ENCODE results near the gene BMP8A.
"Not testable (repeated sequence)": the region's sequence is repeated elsewhere in the genome, so short reads cannot be mapped to it uniquely, and the experiment has no call there.

The BMP8A gene, protein sequence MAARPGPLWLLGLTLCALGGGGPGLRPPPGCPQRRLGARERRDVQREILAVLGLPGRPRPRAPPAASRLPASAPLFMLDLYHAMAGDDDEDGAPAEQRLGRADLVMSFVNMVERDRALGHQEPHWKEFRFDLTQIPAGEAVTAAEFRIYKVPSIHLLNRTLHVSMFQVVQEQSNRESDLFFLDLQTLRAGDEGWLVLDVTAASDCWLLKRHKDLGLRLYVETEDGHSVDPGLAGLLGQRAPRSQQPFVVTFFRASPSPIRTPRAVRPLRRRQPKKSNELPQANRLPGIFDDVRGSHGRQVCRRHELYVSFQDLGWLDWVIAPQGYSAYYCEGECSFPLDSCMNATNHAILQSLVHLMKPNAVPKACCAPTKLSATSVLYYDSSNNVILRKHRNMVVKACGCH

DNA sequence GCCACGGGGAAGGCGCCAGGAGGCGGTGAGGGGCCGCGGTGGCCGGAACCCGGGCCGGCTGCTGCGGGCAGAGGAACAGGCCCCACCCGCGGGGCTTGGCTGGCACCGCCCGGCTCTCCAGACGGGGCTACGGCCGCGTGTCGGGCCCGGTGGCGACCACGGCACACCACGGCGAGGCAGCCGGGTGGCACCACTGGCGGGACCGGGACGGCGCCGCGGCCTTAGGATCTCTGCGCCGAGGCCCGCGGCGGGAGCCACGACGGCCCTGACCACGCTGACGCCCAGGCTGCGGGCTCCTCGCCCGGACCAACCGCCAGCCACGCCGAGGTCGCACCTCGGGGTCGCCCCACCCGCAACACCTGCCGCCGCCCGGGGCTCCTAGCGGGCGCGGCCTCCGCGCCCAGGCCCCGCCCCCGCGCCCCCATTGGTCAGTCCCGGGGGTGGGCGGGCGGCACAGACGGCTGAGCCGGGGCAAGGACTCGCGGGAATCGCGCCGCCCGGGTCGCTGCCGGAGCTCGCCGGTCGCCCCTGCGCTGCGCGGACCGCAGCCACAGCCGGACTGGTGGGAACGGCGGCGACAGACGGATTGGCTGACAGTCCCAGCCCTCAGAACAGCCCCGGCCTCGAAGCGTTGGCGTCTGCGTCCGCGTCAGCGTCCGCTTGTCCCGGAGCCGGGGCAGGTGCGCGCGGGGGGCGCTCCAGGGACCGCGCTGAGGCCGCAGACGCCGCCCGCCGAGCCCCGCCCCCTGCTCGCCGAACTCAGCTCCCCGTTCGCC is at the start of gene BMP8A:
BMP8A (plus strand) TSS at position 491 of the 776 bp plus-strand sequence. CDS start 356 bp downstream, outside the sequence.
- H3K27ac ChIP-seq = no peak within 1 kb of the TSS
- peaks cover 0 to 18% (median 13%) of the 10 kb centered on the region in 4 donors for H3K4me1 ChIP-seq
- TF ChIP-seq, protein P1, sequence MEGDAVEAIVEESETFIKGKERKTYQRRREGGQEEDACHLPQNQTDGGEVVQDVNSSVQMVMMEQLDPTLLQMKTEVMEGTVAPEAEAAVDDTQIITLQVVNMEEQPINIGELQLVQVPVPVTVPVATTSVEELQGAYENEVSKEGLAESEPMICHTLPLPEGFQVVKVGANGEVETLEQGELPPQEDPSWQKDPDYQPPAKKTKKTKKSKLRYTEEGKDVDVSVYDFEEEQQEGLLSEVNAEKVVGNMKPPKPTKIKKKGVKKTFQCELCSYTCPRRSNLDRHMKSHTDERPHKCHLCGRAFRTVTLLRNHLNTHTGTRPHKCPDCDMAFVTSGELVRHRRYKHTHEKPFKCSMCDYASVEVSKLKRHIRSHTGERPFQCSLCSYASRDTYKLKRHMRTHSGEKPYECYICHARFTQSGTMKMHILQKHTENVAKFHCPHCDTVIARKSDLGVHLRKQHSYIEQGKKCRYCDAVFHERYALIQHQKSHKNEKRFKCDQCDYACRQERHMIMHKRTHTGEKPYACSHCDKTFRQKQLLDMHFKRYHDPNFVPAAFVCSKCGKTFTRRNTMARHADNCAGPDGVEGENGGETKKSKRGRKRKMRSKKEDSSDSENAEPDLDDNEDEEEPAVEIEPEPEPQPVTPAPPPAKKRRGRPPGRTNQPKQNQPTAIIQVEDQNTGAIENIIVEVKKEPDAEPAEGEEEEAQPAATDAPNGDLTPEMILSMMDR (IDR thresholded peaks at IDR 0.05) = no peak
- DNase-seq = peak in 1 of 2 donors; percentile 74
- H3K27me3 ChIP-seq = peaks cover 0 to 29% of the 10 kb centered on the region in 2 donors
- H3K36me3 ChIP-seq = peaks cover 11 to 19% (median 15%) of the 10 kb centered on the region in 3 donors
- H3K4me3 ChIP-seq = peak within 1 kb of the TSS; percentile 41 to 48
- H3K9me3 ChIP-seq = no peaks in the 10 kb centered on the region
- intact Hi-C loops (cut with DNase I; ENCODE audit: low total_unique reads) = no loop called here

DNA sequence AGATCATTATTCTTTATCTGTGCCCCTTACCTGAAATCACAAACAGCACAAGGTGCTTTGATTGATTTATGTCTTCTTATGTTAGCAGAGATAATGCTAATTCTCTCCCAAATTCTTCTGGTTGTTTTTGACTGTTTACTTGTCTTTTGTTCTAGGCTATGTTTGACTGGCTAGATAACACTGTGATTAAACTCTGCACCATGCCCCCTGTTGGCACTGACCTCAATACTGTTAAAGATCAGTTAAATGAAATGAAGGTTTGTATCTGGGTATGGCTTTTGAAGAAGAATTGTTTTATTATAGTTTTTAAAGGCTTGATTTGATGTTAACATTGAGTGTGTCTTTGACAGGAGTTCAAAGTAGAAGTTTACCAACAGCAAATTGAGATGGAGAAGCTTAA is 49.6 kb upstream of the BMP8A start:
- DNase-seq = no peak
- Histone ChIP-seq H3K9me3 (no peaks in the 10 kb centered on the region), H3K4me3 (no peak overlapping the region), H3K36me3 (peaks cover 91 to 97% (median 94%) of the 10 kb centered on the region in 3 donors), H3K27me3 (no peaks in the 10 kb centered on the region), H3K4me1 (no peaks in the 10 kb centered on the region), H3K27ac (no peak overlapping the region)
- intact Hi-C loops (cut with DNase I; ENCODE audit: low total_unique reads) = no loop called here
- TF ChIP-seq, protein P1 (IDR thresholded peaks at IDR 0.05) = no peak

DNA sequence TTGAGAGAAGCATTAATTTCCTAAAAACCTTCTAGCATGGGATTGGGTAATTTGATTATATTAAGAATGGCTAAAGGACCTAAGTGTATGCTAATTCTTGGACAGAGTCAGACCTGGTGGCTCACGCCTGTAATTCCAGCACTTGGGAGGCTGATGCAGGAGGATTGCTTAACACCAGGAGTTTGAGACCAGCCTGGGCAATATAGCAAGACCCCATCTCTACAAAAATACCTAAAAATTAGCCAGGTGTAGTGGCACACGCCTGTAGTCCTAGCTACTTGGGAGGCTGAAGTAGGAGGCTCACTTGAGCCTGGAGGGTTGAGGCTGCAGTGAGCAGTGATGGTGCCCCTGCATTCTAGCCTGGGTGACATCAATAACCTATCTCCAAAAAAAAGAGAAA is 45.9 kb upstream of the BMP8A start:
- no peak overlapping the region for H3K27ac ChIP-seq
- TF ChIP-seq, protein P1 (IDR thresholded peaks at IDR 0.05) = no peak
- H3K4me1 ChIP-seq = no peaks in the 10 kb centered on the region
- peaks cover 91 to 97% (median 93%) of the 10 kb centered on the region in 3 donors for H3K36me3 ChIP-seq
- no peak for DNase-seq
- no peak overlapping the region for H3K4me3 ChIP-seq
- intact Hi-C loops (cut with DNase I; ENCODE audit: low total_unique reads) = no loop called here
- no peaks in the 10 kb centered on the region for H3K27me3 ChIP-seq
- no peaks in the 10 kb centered on the region for H3K9me3 ChIP-seq

DNA sequence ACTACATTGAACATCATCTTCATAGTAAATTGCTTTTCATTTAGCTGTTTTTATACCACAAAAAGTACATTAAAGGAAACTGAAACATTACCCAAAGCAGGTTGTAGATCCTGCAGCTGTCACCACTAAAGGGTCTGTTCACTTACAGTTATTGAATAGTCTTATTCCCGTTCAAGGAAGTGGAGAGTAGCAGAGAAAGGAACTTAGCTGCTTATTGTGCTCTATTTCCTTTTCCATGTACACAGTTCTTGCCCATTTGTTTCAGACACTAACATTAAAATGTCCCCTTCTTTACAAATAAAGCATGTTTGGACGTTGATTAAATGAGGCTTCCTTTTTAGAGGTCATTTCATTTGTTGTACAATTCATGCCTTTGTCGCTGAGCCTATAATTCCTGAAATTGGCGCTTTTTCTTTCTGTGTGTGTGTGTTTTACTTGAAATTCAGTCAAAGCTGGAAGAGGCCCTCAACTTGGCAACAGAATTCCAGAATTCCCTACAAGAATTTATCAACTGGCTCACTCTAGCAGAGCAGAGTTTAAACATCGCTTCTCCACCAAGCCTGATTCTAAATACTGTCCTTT is 44.4 kb upstream of the BMP8A start:
- no peak for DNase-seq
- Histone ChIP-seq H3K36me3 (peaks cover 91 to 97% (median 92%) of the 10 kb centered on the region in 3 donors), H3K27ac (peak overlapping the region in 1 of 2 donors; percentile 18), H3K4me1 (no peaks in the 10 kb centered on the region), H3K27me3 (no peaks in the 10 kb centered on the region), H3K9me3 (no peaks in the 10 kb centered on the region), H3K4me3 (no peak overlapping the region)
- TF ChIP-seq, protein P1 (IDR thresholded peaks at IDR 0.05) = no peak
- intact Hi-C loops (cut with DNase I; ENCODE audit: low total_unique reads) = no loop called here

DNA sequence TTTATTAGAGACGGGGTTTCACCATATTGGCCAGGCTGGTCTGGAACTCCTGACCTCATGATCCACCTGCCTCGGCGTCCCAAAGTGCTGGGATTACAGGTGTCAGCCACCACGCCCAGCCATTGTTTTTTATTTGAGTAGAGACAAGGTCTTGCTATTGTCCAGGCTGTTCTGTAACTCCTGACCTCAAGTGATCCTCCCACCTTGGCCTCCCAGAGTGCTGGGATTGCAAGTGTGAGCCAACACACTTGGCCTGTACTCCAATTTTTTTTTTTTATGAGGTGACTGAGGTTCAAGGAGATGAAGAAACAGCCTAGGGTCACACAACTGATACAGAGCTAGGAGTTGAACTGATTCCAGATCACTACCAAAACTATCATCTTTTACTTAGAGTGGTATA is 41.4 kb upstream of the BMP8A start:
- intact Hi-C loops (cut with DNase I; ENCODE audit: low total_unique reads); H3K4me1 ChIP-seq; H3K4me3 ChIP-seq; H3K27me3 ChIP-seq; DNase-seq; H3K9me3 ChIP-seq; H3K27ac ChIP-seq: not testable (repeated sequence)
- H3K36me3 ChIP-seq = peaks cover 92 to 97% (median 93%) of the 10 kb centered on the region in 3 donors
